Cardiac fibroblast (primary cell): ENCODE data around the gene ZNF714.

ENCODE experiments used
- DNase-seq, 2 donors: peaks; one replicate each; pipeline versions ENCODE4 v3.0.0 to v3.0.0-alpha.2; 2010; ENCODE audit warnings: low read depth in 2 of 2
- H3K4me3 ChIP-seq, 2 donors: replicated peaks in 1 of 2; 1 replicate in 1 of 2; 2 replicates in 1 of 2; pipeline ENCODE4 v1.5.1; 2011; ENCODE audit warnings: low read depth in 2 of 2, low read length in 2 of 2, mild to moderate bottlenecking in 2 of 2, moderate library complexity in 1 of 2
- CTCF ChIP-seq: IDR thresholded peaks from one replicate; pipeline ENCODE4 v1.5.1; 2011; ENCODE audit warnings: low read depth, mild to moderate bottlenecking, low read length, inconsistent platforms

ZNF714 gene

DNA sequence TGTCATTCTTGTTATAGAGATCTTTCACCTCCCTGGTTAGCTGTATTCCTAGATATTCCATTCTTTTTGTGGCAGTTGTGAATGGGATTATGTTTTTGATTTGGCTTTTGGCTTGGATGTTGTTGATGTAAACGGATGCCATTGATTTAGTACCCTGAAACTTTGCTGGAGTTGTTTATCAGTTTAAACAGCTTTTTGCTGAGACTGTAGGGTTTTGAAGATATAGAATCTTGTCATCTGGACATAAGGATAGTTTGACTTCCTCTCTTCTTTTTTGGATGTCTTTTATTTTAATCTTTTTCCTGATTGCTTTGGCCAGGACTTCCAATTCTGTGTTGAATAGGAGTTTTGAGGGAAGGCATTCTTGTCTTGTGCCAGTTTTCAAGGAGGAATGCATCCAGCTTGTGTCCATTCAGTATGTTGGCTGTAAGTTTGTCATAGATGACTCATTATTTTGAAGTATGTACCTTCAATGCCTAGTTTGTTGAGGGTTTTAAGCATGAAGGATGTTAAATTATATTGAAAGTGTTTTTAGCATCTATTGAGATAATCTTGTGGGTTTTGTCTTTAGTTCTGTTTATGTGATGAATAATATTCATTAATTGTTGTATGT lies 76.6 kb downstream of the ZNF714 start:
- TF ChIP-seq CTCF, result no peak
- peak; percentile 65 to 67 for DNase-seq
- no peak overlapping the region for H3K4me3 ChIP-seq

GRCh38 chr19:21164541-21164940 lies 82.5 kb downstream of the ZNF714 start:
- TF ChIP-seq CTCF, result no peak
- DNase-seq, result no peak
- H3K4me3 ChIP-seq, result no peak overlapping the region

GRCh38 chr19:21166436-21166835 lies 84.4 kb downstream of the ZNF714 start:
- DNase-seq, result no peak
- H3K4me3 ChIP-seq, result no peak overlapping the region
- no peak for TF ChIP-seq CTCF
